DOHH2 (cell line): ENCODE results near the gene RASA2.

Source experiments
- H3F3A ChIP-seq: fragments of 200-600 bp; sonication (generic), shearing (Covaris generic); 2 replicates; pipeline ENCODE4 v1.6.0; 2016; ENCODE audit warnings: antibody characterized with exemption, mild to moderate bottlenecking; ENCODE audit not compliant: control insufficient read depth, insufficient read depth
- H3K27ac ChIP-seq: fragments of 200-600 bp; sonication (generic); 2 replicates; pipeline ENCODE4 v1.5.1; 2014; ENCODE audit warnings: low read depth, mild to moderate bottlenecking, low read length, moderate library complexity
- H3K27me3 ChIP-seq: fragments of 200-600 bp; sonication (generic); 2 replicates; pipeline ENCODE4 v1.6.1; 2014; ENCODE audit warnings: mild to moderate bottlenecking, low read length, mixed read lengths; ENCODE audit not compliant: control insufficient read depth
- H3K36me3 ChIP-seq: fragments of 200-600 bp; sonication (generic); 2 replicates; pipeline ENCODE4 v1.6.1; 2014; ENCODE audit warnings: mild to moderate bottlenecking, low read length, moderate library complexity, mixed read lengths; ENCODE audit not compliant: control insufficient read depth
- H3K4me1 ChIP-seq: fragments of 200-600 bp; sonication (generic); 2 replicates; pipeline ENCODE4 v1.6.1; 2014; ENCODE audit warnings: mild to moderate bottlenecking, low read length, mixed read lengths; ENCODE audit not compliant: control insufficient read depth
- H3K4me2 ChIP-seq: fragments of 200-600 bp; sonication (generic); 2 replicates; pipeline ENCODE4 v1.6.0; 2014; ENCODE audit warnings: mild to moderate bottlenecking, low read length, moderate library complexity
- H3K4me3 ChIP-seq: fragments of 200-600 bp; sonication (generic); 2 replicates; pipeline ENCODE4 v1.5.1; 2014; ENCODE audit warnings: mild to moderate bottlenecking, low read length, mixed read lengths
- H3K79me2 ChIP-seq: fragments of 200-600 bp; sonication (generic); 2 replicates; pipeline ENCODE4 v1.6.1; 2014; ENCODE audit warnings: mild to moderate bottlenecking, low read length, mixed read lengths; ENCODE audit not compliant: control insufficient read depth
- H3K9me2 ChIP-seq: fragments of 200-600 bp; sonication (generic); replicated peaks from 2 replicates; pipeline ENCODE4 v1.6.1; 2014; ENCODE audit warnings: mild to moderate bottlenecking, low read length, mixed read lengths; ENCODE audit not compliant: control insufficient read depth
- H3K9me3 ChIP-seq: fragments of 200-600 bp; sonication (generic); 2 replicates; pipeline ENCODE4 v1.6.1; 2014; ENCODE audit warnings: antibody characterized with exemption, low read length, mixed read lengths; ENCODE audit not compliant: control insufficient read depth, insufficient read depth
- H4K20me1 ChIP-seq: fragments of 200-600 bp; sonication (generic); 2 replicates; pipeline ENCODE4 v1.6.0; 2014; ENCODE audit warnings: low read depth, mild to moderate bottlenecking, antibody characterized with exemption, low read length, moderate library complexity; ENCODE audit not compliant: control insufficient read depth, insufficient read depth
- EZH2phosphoT487 ChIP-seq: fragments of 200-600 bp; sonication (generic); IDR thresholded peaks from 2 replicates; pipeline ENCODE4 v1.6.1; 2017; ENCODE audit warnings: borderline replicate concordance, mild to moderate bottlenecking, antibody characterized with exemption, low read length, moderate library complexity, mixed read lengths
- TF ChIP-seq, protein P1 (sequence below): fragments of 200-600 bp; sonication (generic); IDR thresholded peaks from one replicate; pipeline ENCODE4 v1.5.1; 2014; ENCODE audit warnings: antibody characterized with exemption, mild to moderate bottlenecking, low read depth, low read length; ENCODE audit not compliant: poor library complexity, severe bottlenecking

The RASA2 gene

DNA sequence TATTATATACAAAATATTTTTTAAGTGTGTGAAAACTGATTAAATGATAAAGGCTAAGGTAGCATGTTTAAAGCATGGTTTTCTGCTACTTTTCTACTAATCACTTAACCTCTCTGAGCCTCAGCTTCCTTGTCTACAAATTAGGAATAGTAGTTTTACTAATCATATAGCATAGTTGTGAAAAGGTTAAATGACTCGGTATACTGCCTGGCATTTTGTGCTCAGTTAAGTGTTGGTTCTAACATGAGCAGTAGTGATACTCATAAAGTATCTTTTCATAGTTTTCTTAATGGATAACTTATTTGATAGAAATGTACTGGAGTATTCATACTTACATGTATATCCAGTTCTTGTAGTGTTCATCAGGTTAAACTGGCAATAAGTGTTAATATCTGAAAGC, 13.6 kb downstream of the RASA2 start:
- Histone ChIP-seq H4K20me1 (peaks cover 6% of the 10 kb centered on the region; the same call in 1 of the 2 replicates), H3K79me2 (peaks cover 87% of the 10 kb centered on the region), H3K4me3 (no peak overlapping the region), H3K27ac (no peak overlapping the region), H3K4me2 (no peak overlapping the region), H3K9me2 (no peaks in the 10 kb centered on the region), H3K9me3 (no peaks in the 10 kb centered on the region), H3F3A (0 out of 2 replicates have a peak, but pooled peaks cover 2% of the 10 kb centered on the region), H3K36me3 (peaks cover 33% of the 10 kb centered on the region), H3K27me3 (no peaks in the 10 kb centered on the region), H3K4me1 (peaks cover 29% of the 10 kb centered on the region)
- TF ChIP-seq EZH2phosphoT487: no peak
- TF ChIP-seq, protein P1, sequence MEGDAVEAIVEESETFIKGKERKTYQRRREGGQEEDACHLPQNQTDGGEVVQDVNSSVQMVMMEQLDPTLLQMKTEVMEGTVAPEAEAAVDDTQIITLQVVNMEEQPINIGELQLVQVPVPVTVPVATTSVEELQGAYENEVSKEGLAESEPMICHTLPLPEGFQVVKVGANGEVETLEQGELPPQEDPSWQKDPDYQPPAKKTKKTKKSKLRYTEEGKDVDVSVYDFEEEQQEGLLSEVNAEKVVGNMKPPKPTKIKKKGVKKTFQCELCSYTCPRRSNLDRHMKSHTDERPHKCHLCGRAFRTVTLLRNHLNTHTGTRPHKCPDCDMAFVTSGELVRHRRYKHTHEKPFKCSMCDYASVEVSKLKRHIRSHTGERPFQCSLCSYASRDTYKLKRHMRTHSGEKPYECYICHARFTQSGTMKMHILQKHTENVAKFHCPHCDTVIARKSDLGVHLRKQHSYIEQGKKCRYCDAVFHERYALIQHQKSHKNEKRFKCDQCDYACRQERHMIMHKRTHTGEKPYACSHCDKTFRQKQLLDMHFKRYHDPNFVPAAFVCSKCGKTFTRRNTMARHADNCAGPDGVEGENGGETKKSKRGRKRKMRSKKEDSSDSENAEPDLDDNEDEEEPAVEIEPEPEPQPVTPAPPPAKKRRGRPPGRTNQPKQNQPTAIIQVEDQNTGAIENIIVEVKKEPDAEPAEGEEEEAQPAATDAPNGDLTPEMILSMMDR: no peak

DNA sequence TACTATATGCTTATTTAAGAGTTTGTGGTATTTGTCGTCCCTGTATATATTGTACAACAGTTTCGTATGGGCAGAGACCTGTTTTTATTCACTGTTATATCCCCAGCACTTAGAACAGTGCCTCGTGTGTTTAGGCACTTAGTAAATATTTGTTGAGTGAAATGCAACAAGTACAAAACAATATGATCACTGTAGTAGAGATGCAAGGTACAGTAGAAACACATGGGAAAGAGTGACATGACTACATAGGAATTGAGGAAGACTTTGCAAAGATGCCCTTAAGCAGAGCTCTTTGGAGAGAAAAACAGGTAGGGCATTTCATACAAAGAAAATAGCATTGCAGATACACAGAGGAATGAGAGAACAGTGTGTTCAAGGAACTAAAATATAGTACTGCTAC, 18.3 kb downstream of the RASA2 start:
- Histone ChIP-seq H3K36me3 (peaks cover 37% of the 10 kb centered on the region), H3K4me1 (no peaks in the 10 kb centered on the region), H3K79me2 (peaks cover 98% of the 10 kb centered on the region), H3K27ac (no peak overlapping the region), H3K4me3 (no peak overlapping the region), H3K4me2 (no peak overlapping the region), H4K20me1 (peaks cover 6% of the 10 kb centered on the region; the same call in 1 of the 2 replicates), H3K27me3 (no peaks in the 10 kb centered on the region), H3K9me2 (no peaks in the 10 kb centered on the region), H3K9me3 (no peaks in the 10 kb centered on the region), H3F3A (no peaks in the 10 kb centered on the region)
- TF ChIP-seq EZH2phosphoT487: no peak
- TF ChIP-seq, protein P1: no peak

DNA sequence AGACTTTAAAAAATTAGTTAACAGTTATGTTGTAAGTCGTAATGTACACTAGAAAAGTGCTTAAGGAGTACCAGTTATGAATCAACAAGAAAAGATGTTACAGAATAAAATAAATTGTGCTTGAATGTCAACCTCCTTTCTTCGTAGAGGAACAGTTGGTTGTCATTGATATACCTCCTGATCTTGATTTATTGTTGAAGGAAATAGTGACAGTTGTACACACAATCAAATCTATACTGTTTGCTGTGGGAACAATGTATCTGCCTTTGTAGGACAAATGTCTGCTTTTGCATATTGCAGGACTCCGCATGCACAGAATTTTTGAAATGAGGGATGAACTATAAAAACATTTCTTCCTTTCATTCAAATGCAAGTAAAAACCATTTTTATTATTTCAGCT, 19.2 kb downstream of the RASA2 start:
- H3F3A ChIP-seq: no peaks in the 10 kb centered on the region
- H3K27ac ChIP-seq: no peak overlapping the region
- H3K4me3 ChIP-seq: no peak overlapping the region
- TF ChIP-seq, protein P1: no peak
- no peak for TF ChIP-seq EZH2phosphoT487
- no peaks in the 10 kb centered on the region for H3K9me2 ChIP-seq
- H3K36me3 ChIP-seq: peaks cover 39% of the 10 kb centered on the region
- H3K4me1 ChIP-seq: no peaks in the 10 kb centered on the region
- H3K79me2 ChIP-seq: peaks cover 98% of the 10 kb centered on the region
- no peak overlapping the region for H3K4me2 ChIP-seq
- H3K27me3 ChIP-seq: no peaks in the 10 kb centered on the region
- 0 out of 2 replicates have a peak, but pooled peaks cover 4% of the 10 kb centered on the region for H4K20me1 ChIP-seq
- H3K9me3 ChIP-seq: no peaks in the 10 kb centered on the region
